IMR-90 (cell line): ENCODE results near the gene TMEM271. TPM values are rescaled to one million over a fixed set of nuclear protein-coding genes. Genes with fewer than 3 reads are reported as not detected.
"Not testable (repeated sequence)": the region's sequence is repeated elsewhere in the genome, so short reads cannot be mapped to it uniquely, and the experiment has no call there.

Experiments used
- ATAC-seq: fragments of 200-7000 bp; cut with Tn5 transposase; 2 replicates; pipeline ENCODE4 v1.9.1; 2020; ENCODE audit warnings: low read depth, mild to moderate bottlenecking, moderate library complexity
- BruUV-seq: library from RNA; stranded (reverse); fragments of 400-500 nt; replicated peaks from 2 replicates; lab custom pipeline; 2021; lab: Mats Ljungman, UMichigan
- CTCF ChIA-PET: fragments of 300-600 bp; formaldehyde crosslinking; extraction: SDS; loops from one replicate; lab custom pipeline; 2021; ENCODE audit warnings: antibody characterized with exemption; lab: Yijun Ruan, JAX
- POLR2A ChIA-PET: fragments of 300-600 bp; sonication (Branson Sonifier 250); formaldehyde crosslinking; loops from one replicate; lab custom pipeline; 2022; ENCODE audit warnings: antibody characterized with exemption; ENCODE audit not compliant: unreplicated experiment; lab: Charles Lee
- DNase-seq: peaks from one replicate; pipeline ENCODE4 v3.0.0; 2013
- H2AFZ ChIP-seq: replicated peaks from 2 replicates; pipeline ENCODE3; 2013; ENCODE audit warnings: low read length, mild to moderate bottlenecking; ENCODE audit not compliant: poor library complexity
- H2AK5ac ChIP-seq: 2 replicates; pipeline ENCODE4 v1.6.1; 2013; ENCODE audit warnings: low read depth, low read length, inconsistent platforms
- H2AK9ac ChIP-seq: replicated peaks from 2 replicates; pipeline ENCODE3; 2013; ENCODE audit warnings: mild to moderate bottlenecking, low read depth, low read length, moderate library complexity; ENCODE audit not compliant: poor library complexity
- H2BK120ac ChIP-seq: 2 replicates; pipeline ENCODE4 v1.6.1; 2013; ENCODE audit warnings: low read depth, low read length, inconsistent platforms
- H2BK15ac ChIP-seq: 3 replicates; pipeline ENCODE4 v1.6.1; 2013; ENCODE audit warnings: low read depth, low read length, inconsistent platforms
- H2BK20ac ChIP-seq: 2 replicates; pipeline ENCODE4 v1.6.1; 2013; ENCODE audit warnings: low read depth, mild to moderate bottlenecking, inconsistent platforms, low read length, moderate library complexity
- H2BK5ac ChIP-seq: 2 replicates; pipeline ENCODE4 v1.6.1; 2013; ENCODE audit warnings: mild to moderate bottlenecking, low read depth, low read length, inconsistent platforms; ENCODE audit not compliant: poor library complexity, severe bottlenecking
- H3K14ac ChIP-seq: replicated peaks from 2 replicates; pipeline ENCODE4 v1.6.1; 2013; ENCODE audit warnings: low read depth, low read length, inconsistent platforms
- H3K18ac ChIP-seq: 2 replicates; pipeline ENCODE4 v1.6.1; 2013; ENCODE audit warnings: low read depth, low read length, control low read depth
- H3K23ac ChIP-seq: 2 replicates; pipeline ENCODE4 v1.6.1; 2013; ENCODE audit warnings: low read depth, low read length, inconsistent platforms
- H3K27ac ChIP-seq: 2 replicates; pipeline ENCODE4 v1.5.1; 2013; ENCODE audit warnings: mild to moderate bottlenecking, control low read depth, low read length; ENCODE audit not compliant: insufficient read depth
- H3K27me3 ChIP-seq: 2 replicates; pipeline ENCODE4 v1.6.1; 2013; ENCODE audit warnings: low read length; ENCODE audit not compliant: control insufficient read depth, insufficient read depth
- H3K36me3 ChIP-seq: 2 replicates; pipeline ENCODE4 v1.6.1; 2013; ENCODE audit warnings: low read length, mixed read lengths; ENCODE audit not compliant: control insufficient read depth, insufficient read depth
- H3K4ac ChIP-seq: 2 replicates; pipeline ENCODE4 v1.6.1; 2013; ENCODE audit warnings: low read depth, low read length, inconsistent platforms
- H3K4me1 ChIP-seq: 2 replicates; pipeline ENCODE4 v1.6.1; 2013; ENCODE audit warnings: low read length, mixed read lengths; ENCODE audit not compliant: control insufficient read depth, insufficient read depth
- H3K4me2 ChIP-seq: 2 replicates; pipeline ENCODE4 v1.6.1; 2013; ENCODE audit warnings: low read depth, mild to moderate bottlenecking, control low read depth, low read length, moderate library complexity
- H3K4me3 ChIP-seq: 2 replicates; pipeline ENCODE4 v1.5.1; 2013; ENCODE audit warnings: low read depth, mild to moderate bottlenecking, control low read depth, low read length, moderate library complexity; ENCODE audit not compliant: insufficient read depth
- H3K56ac ChIP-seq: 2 replicates; pipeline ENCODE4 v1.6.1; 2013; ENCODE audit warnings: low read length, inconsistent platforms; ENCODE audit not compliant: insufficient read depth; ENCODE audit errors: extremely low read depth
- H3K79me1 ChIP-seq, 2 experiments: 2 replicates each; pipeline ENCODE4 v1.6.1; 2013; ENCODE audit warnings: low read length in 2 of 2, inconsistent platforms in 1 of 2, low read depth in 1 of 2
- H3K9ac ChIP-seq: 2 replicates; pipeline ENCODE4 v1.6.1; 2013; ENCODE audit warnings: low read depth, low read length, control low read depth
- H3K9me1 ChIP-seq: 2 replicates; pipeline ENCODE4 v1.6.1; 2013; ENCODE audit warnings: low read length, inconsistent platforms; ENCODE audit not compliant: insufficient read depth
- H3K9me3 ChIP-seq: 2 replicates; pipeline ENCODE4 v1.6.1; 2013; ENCODE audit warnings: low read length; ENCODE audit not compliant: control insufficient read depth, insufficient read depth
- H4K20me1 ChIP-seq: 2 replicates; pipeline ENCODE4 v1.6.1; 2013; ENCODE audit warnings: low read length, inconsistent platforms; ENCODE audit not compliant: insufficient read depth
- H4K5ac ChIP-seq: 2 replicates; pipeline ENCODE4 v1.6.1; 2013; ENCODE audit warnings: mild to moderate bottlenecking, low read depth, low read length, control low read depth
- H4K8ac ChIP-seq, 2 experiments: 2 replicates each; pipeline ENCODE4 v1.6.1; 2013; ENCODE audit warnings: low read depth in 2 of 2, low read length in 2 of 2, control low read depth in 1 of 2, inconsistent platforms in 1 of 2
- H4K91ac ChIP-seq: 2 replicates; pipeline ENCODE4 v1.6.1; 2013; ENCODE audit warnings: low read depth, low read length, inconsistent platforms; ENCODE audit not compliant: insufficient read depth
- MAFK ChIP-seq: IDR thresholded peaks from 2 replicates; pipeline ENCODE4 v1.6.1; 2012; ENCODE audit warnings: low read depth, low read length, improper control_type of control experiment
- POLR2A ChIP-seq: IDR thresholded peaks from 2 replicates; pipeline ENCODE4 v1.6.1; 2012; ENCODE audit warnings: mild to moderate bottlenecking, low read depth, low read length
- SMC3 ChIP-seq: fragments of 150-350 bp; IDR thresholded peaks from 2 replicates; pipeline ENCODE4 v1.6.1; 2016; ENCODE audit warnings: low read depth, mild to moderate bottlenecking, antibody characterized with exemption, low read length, moderate library complexity
- WGBS, 2 experiments: methylation state at CpG; one replicate each; pipeline versions ENCODE4 v1.1.5 to v1.1.7; 2013; ENCODE audit warnings: missing lambda C conversion rate in 2 of 2; ENCODE audit not compliant: insufficient read length in 1 of 2; ENCODE audit errors: extremely low coverage in 2 of 2; 5-methylcytosine and 5-hydroxymethylcytosine counted together
- dilution Hi-C: fragments of 300-500 bp; cut with HindIII; formaldehyde crosslinking; loops from one replicate; pipeline ENCODE4 v1.14.3; 2018; ENCODE audit warnings: low sequenced_read_pairs; ENCODE audit not compliant: unreplicated experiment
- in situ Hi-C: fragments of 300-500 bp; cut with MboI; formaldehyde crosslinking; loops from 3 replicates; pipeline ENCODE4 v1.14.3; 2019; ENCODE audit warnings: low sequenced_read_pairs, inconsistent platforms, mixed read lengths
- intact Hi-C: fragments of 100-400 bp; cut with micrococcal nuclease; formaldehyde crosslinking; loops from 2 replicates; pipeline ENCODE4 v1.10.0; 2022
- polyA plus RNA-seq, 3 experiments: library from polyadenylated mRNA; depleted of rRNA; stranded (reverse); fragments of >200 nt; gene quantifications; 2 replicates each; pipeline ENCODE4 v1.2.3, GENCODE V29; 2012; ENCODE audit warnings: low replicate concordance in 1 of 3
- total RNA-seq: library from RNA; depleted of rRNA; stranded (reverse); fragments of >200 nt; gene quantifications from 2 replicates; pipeline ENCODE4 v1.2.3, GENCODE V29; 2012

The TMEM271 gene
- total and polyA plus RNA-seq, 2 of the 4 experiments (the other 2 are of a cell fraction) = not detected

GRCh38 chr4:552019-552418 lies 24.1 kb downstream of the TMEM271 start:
- no peak overlapping the region for H2BK5ac ChIP-seq
- no peak overlapping the region for H2AK5ac ChIP-seq
- H2BK120ac ChIP-seq = no peak overlapping the region
- H3K36me3 ChIP-seq = no peaks in the 10 kb centered on the region
- no peak overlapping the region for H4K5ac ChIP-seq
- intact Hi-C loops (no loop called here), dilution Hi-C loops (no loop called here), in situ Hi-C loops (no loop called here)
- no TSS peak for BruUV-seq
- no peaks in the 10 kb centered on the region for H3K79me1 ChIP-seq
- H3K4me2 ChIP-seq = no peak overlapping the region
- H3K4ac ChIP-seq = no peak overlapping the region
- no peak overlapping the region for H2BK15ac ChIP-seq
- no peak overlapping the region for H4K91ac ChIP-seq
- no peaks in the 10 kb centered on the region for H3K4me1 ChIP-seq
- no peak for ATAC-seq
- no peaks in the 10 kb centered on the region for H3K9me1 ChIP-seq
- TF ChIP-seq SMC3 = no peak
- TF ChIP-seq MAFK = no peak
- no peak for TF ChIP-seq POLR2A
- ChIA-PET CTCF (no interaction called here), POLR2A (no interaction called here)
- H2BK20ac ChIP-seq = no peak overlapping the region
- H4K20me1 ChIP-seq = no peaks in the 10 kb centered on the region
- DNase-seq = no peak
- H3K18ac ChIP-seq = no peak overlapping the region
- H2AFZ ChIP-seq = no peak overlapping the region
- no peak overlapping the region for H3K27ac ChIP-seq
- H3K23ac ChIP-seq = no peak overlapping the region
- H3K4me3 ChIP-seq = no peak overlapping the region
- H3K14ac ChIP-seq = no peak overlapping the region
- H3K9ac ChIP-seq = no peak overlapping the region
- no peaks in the 10 kb centered on the region for H3K27me3 ChIP-seq
- no peak overlapping the region for H4K8ac ChIP-seq
- H3K9me3 ChIP-seq = peaks cover 13% of the 10 kb centered on the region; the same call in 1 of the 2 replicates
- H2AK9ac ChIP-seq = no peak overlapping the region
- H3K56ac ChIP-seq = no peak overlapping the region
- 44% methylated on average over 4 of the region's 5 CpGs; no CpG with 5 or more reads in 1 of the 2 experiments for WGBS, 2 experiments

DNA sequence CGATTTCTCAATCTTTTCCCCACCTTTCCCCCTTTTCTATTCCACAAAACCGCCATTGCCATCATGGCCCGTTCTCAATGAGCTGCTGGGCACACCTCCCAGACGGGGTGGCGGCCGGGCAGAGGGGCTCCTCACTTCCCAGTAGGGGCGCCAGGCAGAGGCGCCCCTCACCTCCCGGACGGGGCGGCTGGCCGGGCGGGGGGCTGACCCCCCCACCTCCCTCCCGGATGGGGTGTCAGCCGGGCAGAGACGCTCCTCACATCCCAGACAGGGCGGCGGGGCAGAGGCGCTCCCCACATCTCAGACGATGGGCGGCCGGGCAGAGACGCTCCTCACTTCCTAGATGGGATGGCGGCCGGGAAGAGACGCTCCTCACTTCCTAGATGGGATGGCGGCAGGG lies 25.8 kb downstream of the TMEM271 start:
- dilution Hi-C loops, H3K4me1 ChIP-seq, H3K27me3 ChIP-seq, H2BK15ac ChIP-seq, H3K9me3 ChIP-seq, H3K36me3 ChIP-seq, H2AFZ ChIP-seq, H2AK9ac ChIP-seq, intact Hi-C loops, ATAC-seq, H3K4me2 ChIP-seq, H3K23ac ChIP-seq, CTCF ChIA-PET, H4K20me1 ChIP-seq, H3K9ac ChIP-seq, BruUV-seq, H3K27ac ChIP-seq, H2BK20ac ChIP-seq, POLR2A ChIA-PET, H3K9me1 ChIP-seq, H3K18ac ChIP-seq, H3K4ac ChIP-seq, in situ Hi-C loops, H3K14ac ChIP-seq, DNase-seq, H4K8ac ChIP-seq, H2AK5ac ChIP-seq, H2BK120ac ChIP-seq, H4K5ac ChIP-seq, H4K91ac ChIP-seq, H3K4me3 ChIP-seq, H3K79me1 ChIP-seq, H3K56ac ChIP-seq, H2BK5ac ChIP-seq: not testable (repeated sequence)
- no CpG with 5 or more reads among the region's 27 CpGs for WGBS, 2 experiments
